NT2/D1 (cell line): Measurements from ENCODE around the gene FPR2.

Experiments
- YY1 ChIP-seq: IDR thresholded peaks from 2 replicates; pipeline ENCODE4 v1.6.1; 2011; ENCODE audit not compliant: insufficient read length, insufficient read depth
- ZNF274 ChIP-seq: IDR thresholded peaks from 2 replicates; pipeline ENCODE4 v1.6.1; 2011; ENCODE audit warnings: mild to moderate bottlenecking, low read depth, low read length

- TF ChIP-seq YY1 (no peak), ZNF274 (no peak)
Observed at GRCh38 chr19:51788029-51788428, 27.0 kb downstream of the FPR2 start.
